Osteocyte (in vitro differentiated cells): ENCODE measurements around the gene TAF1B. TPM values are rescaled to one million over a fixed set of nuclear protein-coding genes. Genes with fewer than 3 reads are reported as not detected.

ENCODE experiments used
- DNase-seq: peaks from one replicate; pipeline ENCODE4 v3.0.0; 2021; ENCODE audit warnings: mixed read lengths; ENCODE audit not compliant: unreplicated experiment; ENCODE audit errors: extremely low spot score
- H3K27ac Mint-ChIP-seq: one replicate; pipeline ENCODE4 v1.8.0; 2021; ENCODE audit warnings: mild to moderate bottlenecking, mixed read lengths; ENCODE audit not compliant: unreplicated experiment
- H3K27me3 Mint-ChIP-seq: one replicate; pipeline ENCODE4 v1.8.0; 2021; ENCODE audit warnings: mixed read lengths; ENCODE audit not compliant: unreplicated experiment
- H3K36me3 Mint-ChIP-seq: one replicate; pipeline ENCODE4 v1.8.0; 2021; ENCODE audit warnings: mixed read lengths; ENCODE audit not compliant: unreplicated experiment
- H3K4me1 Mint-ChIP-seq: one replicate; pipeline ENCODE4 v1.8.0; 2021; ENCODE audit warnings: mixed read lengths; ENCODE audit not compliant: unreplicated experiment
- H3K4me3 Mint-ChIP-seq: one replicate; pipeline ENCODE4 v1.8.0; 2021; ENCODE audit warnings: mild to moderate bottlenecking, moderate library complexity, mixed read lengths; ENCODE audit not compliant: unreplicated experiment
- H3K9me3 Mint-ChIP-seq: one replicate; pipeline ENCODE4 v1.8.0; 2021; ENCODE audit warnings: mixed read lengths; ENCODE audit not compliant: unreplicated experiment
- total RNA-seq: library from RNA; stranded (reverse); gene quantifications from 2 replicates; pipeline ENCODE4 v1.2.1, GENCODE V29; 2021
- TF ChIP-seq, protein P1 (sequence below): fragments of 200-600 bp; sonication (generic); IDR thresholded peaks from 2 replicates; pipeline ENCODE4 v1.5.0; 2021; ENCODE audit warnings: antibody characterized with exemption, mild to moderate bottlenecking, moderate library complexity

TAF1B gene
- total RNA-seq, 1 donor from 2014 or later: 23.0 TPM

DNA sequence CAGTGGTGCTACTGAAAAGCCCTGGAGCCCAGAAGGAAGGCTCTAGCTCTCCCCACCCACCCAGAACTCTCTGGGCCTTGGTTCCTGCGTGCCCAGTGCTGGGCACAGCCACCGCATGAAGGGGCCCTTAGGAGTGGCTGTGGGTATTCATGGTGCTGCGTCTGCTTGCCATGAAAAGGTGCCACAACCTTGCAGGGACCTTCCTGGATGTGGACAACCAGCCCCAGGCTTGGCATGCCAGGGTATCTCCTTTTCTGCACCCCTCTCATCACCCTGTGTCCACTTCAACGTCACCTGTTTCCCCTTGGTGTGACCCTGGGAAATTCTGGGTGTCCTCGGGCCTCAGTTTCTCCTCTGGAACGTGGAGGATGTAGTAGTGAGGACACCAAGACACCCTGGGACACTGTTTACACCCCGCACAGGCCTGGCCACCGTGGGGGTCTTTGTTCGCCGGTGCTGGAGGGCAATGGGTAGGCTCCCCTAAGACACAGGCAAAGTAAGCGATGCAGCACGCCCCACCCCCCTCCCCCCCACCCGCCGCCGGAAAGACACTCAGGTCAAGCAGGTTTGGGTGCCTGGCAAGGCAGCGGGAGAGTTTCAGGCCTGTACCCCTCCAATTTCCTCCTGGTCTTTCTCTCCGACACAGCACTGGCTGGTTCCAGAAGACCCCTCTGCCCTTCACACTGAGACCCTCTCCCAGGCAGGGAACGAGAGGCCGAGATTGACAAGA is 34.8 kb upstream of the TAF1B start:
- H3K27me3 Mint-ChIP-seq: no peaks in the 10 kb centered on the region
- no peak for DNase-seq
- H3K4me3 Mint-ChIP-seq: no peak overlapping the region
- no peaks in the 10 kb centered on the region for H3K36me3 Mint-ChIP-seq
- H3K27ac Mint-ChIP-seq: no peak overlapping the region
- TF ChIP-seq, protein P1, sequence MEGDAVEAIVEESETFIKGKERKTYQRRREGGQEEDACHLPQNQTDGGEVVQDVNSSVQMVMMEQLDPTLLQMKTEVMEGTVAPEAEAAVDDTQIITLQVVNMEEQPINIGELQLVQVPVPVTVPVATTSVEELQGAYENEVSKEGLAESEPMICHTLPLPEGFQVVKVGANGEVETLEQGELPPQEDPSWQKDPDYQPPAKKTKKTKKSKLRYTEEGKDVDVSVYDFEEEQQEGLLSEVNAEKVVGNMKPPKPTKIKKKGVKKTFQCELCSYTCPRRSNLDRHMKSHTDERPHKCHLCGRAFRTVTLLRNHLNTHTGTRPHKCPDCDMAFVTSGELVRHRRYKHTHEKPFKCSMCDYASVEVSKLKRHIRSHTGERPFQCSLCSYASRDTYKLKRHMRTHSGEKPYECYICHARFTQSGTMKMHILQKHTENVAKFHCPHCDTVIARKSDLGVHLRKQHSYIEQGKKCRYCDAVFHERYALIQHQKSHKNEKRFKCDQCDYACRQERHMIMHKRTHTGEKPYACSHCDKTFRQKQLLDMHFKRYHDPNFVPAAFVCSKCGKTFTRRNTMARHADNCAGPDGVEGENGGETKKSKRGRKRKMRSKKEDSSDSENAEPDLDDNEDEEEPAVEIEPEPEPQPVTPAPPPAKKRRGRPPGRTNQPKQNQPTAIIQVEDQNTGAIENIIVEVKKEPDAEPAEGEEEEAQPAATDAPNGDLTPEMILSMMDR: no peak
- peaks cover 11% of the 10 kb centered on the region for H3K4me1 Mint-ChIP-seq
- H3K9me3 Mint-ChIP-seq: no peaks in the 10 kb centered on the region

DNA sequence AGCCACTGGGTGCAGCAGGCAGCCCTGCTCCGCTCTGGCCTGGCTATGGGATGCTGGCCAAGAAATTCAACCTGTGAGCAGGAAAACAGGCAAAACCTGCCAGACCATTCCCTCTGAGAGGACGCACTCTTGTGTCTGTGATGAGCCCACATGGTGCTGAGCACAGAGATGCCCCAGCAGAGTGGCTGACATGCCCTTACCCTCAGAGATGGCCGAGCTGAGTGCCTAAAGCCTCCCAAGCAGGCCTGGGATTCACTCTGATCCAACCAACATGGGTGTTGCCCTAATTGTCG is 34.3 kb upstream of the TAF1B start:
- H3K27ac Mint-ChIP-seq: no peak overlapping the region
- TF ChIP-seq, protein P1: no peak
- no peaks in the 10 kb centered on the region for H3K27me3 Mint-ChIP-seq
- no peak overlapping the region for H3K4me3 Mint-ChIP-seq
- H3K36me3 Mint-ChIP-seq: no peaks in the 10 kb centered on the region
- H3K4me1 Mint-ChIP-seq: peaks cover 14% of the 10 kb centered on the region
- no peaks in the 10 kb centered on the region for H3K9me3 Mint-ChIP-seq
- DNase-seq: no peak

DNA sequence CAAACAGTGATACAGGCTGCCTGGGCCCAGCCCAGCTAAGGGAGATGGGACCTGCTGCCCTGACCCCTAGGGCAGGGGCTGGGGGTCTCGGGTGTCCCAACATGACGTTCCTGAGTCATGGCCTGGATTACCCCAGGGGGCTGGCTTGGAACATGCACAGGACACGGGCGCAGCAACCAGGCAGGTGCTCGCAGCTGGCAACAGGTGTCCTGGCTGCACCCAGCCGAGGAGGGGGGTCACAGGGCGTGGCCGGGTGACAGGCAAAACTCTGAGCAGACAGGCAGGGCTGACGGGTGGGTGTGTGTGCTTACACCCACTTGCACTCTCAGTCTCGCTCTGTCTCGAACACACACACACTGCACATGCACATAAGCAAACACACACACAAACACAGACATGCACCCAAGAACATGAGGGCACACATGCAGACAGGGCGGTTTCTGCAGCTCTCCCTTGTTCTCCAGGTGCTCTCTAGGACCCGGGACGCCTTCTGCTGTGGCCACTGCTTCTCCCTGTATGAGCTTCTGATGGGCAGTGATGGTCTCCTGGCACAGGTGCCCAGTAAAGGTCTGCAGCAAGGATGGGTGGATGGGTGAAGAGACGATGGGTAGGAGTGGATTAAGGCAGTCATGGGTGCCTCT is 33.7 kb upstream of the TAF1B start:
- peaks cover 16% of the 10 kb centered on the region for H3K4me1 Mint-ChIP-seq
- no peaks in the 10 kb centered on the region for H3K9me3 Mint-ChIP-seq
- no peaks in the 10 kb centered on the region for H3K36me3 Mint-ChIP-seq
- no peaks in the 10 kb centered on the region for H3K27me3 Mint-ChIP-seq
- DNase-seq: peak; percentile 64
- no peak overlapping the region for H3K4me3 Mint-ChIP-seq
- H3K27ac Mint-ChIP-seq: no peak overlapping the region
- TF ChIP-seq, protein P1: no peak

DNA sequence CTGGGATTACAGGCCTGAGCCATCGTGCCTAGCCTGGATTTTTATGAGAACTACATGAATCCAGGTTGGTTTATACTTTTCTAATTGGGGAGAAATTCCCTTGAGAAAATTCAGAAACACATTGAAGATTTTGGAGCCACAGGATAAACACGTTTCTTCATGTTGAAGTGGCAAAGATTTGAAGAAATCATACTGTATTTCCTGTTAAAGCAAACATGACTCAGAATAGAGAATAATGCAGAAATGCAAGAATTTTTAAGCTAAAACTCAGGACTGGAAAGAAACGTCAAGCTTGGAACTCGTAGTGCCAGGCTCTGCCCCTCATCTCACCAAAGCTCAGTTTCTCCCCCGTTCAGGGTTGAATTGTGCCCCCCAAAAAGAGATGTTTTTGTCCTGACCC is 32.1 kb upstream of the TAF1B start:
- Mint-ChIP-seq H3K27ac (no peak overlapping the region), H3K4me3 (no peak overlapping the region), H3K9me3 (no peaks in the 10 kb centered on the region), H3K27me3 (no peaks in the 10 kb centered on the region), H3K4me1 (peaks cover 13% of the 10 kb centered on the region), H3K36me3 (no peaks in the 10 kb centered on the region)
- TF ChIP-seq, protein P1: no peak
- DNase-seq: no peak

DNA sequence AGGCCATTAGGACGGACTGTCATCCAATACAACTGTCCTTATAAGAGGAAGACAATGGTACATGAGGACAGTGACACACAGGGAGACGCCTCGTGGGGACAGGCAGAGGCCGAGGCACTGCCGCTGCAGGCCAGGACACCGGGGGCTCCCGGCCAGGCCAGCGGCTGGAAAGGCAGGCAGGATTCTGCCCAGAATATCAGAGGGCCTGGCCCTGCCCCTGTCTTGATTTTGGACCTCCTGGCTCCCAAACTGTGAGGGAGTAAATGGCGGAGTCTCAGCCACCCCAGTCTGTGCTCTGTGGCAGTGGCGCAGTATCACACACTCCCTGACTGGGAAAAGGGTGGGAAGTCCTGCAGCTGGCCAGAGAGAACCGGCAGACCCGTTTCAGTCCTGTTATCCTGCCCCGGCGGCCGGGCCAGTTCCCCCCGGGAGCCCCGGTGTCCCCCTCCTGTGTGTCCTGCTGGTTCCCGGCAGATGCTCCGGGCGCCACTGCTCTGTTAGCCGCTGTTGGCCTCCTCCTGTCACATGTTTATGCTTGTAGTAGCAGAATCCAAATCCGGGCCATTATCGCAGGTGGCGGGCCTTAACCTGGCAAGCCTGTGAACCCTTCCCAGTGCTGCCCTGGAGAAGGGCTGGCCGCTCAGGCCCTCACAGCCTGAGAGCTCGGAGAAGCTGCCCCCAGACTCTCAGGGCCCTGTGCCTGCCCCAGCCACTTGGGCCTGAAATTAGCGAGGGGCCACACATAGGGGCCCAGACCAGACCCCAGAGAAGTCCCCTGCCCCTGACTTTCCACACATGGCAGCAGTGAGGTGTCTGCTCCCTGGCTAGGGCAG is 31.4 kb upstream of the TAF1B start:
- Mint-ChIP-seq H3K27me3 (no peaks in the 10 kb centered on the region), H3K4me1 (peaks cover 13% of the 10 kb centered on the region), H3K9me3 (no peaks in the 10 kb centered on the region), H3K36me3 (no peaks in the 10 kb centered on the region), H3K27ac (no peak overlapping the region), H3K4me3 (no peak overlapping the region)
- TF ChIP-seq, protein P1: no peak
- DNase-seq: peak; percentile 81
